HG03108 (cell line): ENCODE data around the gene MMRN1.

Experiments used
- ATAC-seq: cut with Tn5 transposase; IDR thresholded peaks from one replicate; pipeline ENCODE4 v1.9.1; 2021; ENCODE audit warnings: moderate library complexity; ENCODE audit not compliant: unreplicated experiment

MMRN1 gene

GRCh38 chr4:89894649-89895550 is at the start of gene MMRN1:
TSS of gene MMRN1 (plus strand) at chr4:89894854. CDS start at chr4:89894972, 118 bp downstream.
- ATAC-seq: peak; percentile 49

GRCh38 chr4:89847571-89848325 is 46.9 kb upstream of the MMRN1 start:
- ATAC-seq: no peak

DNA sequence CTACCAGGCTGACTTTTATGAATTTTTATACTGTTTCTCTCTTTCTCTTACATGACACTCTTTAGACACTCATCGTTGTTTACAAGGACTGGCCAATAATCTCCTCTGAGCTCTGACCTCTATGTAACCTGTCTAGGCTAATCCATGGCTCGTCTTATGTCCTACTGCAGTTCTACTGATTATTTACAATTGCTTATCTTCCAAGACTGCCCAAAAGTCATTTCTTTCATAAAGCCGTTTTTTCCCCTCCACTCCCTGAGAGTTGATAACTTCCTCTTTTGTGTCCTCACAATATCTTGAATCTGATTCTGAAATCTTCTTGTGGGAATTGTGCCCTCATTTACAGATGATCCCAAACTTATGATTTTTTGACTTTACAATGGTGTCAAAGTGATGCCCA is 39.4 kb upstream of the MMRN1 start:
- ATAC-seq: no peak

DNA sequence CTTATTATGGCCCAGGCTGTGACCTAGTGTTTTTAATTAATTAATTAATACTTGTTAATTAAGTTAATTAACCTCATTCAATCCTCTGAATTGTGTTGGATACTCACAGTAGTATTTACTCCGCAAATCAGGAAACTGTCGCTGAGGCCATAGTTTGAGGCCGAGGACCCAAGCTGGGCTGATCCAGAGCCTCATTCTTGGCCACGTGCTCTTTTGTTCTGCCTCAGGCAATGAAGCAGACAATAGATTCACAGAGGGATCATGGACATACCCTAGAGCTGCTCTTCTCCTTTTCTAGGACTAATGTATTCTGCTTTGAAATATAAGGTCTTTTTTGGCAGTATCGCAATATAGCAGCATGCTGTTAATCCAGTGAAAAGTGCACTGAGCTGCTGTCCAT is 33.7 kb upstream of the MMRN1 start:
- ATAC-seq: no peak

GRCh38 chr4:89863533-89863932 is 31.1 kb upstream of the MMRN1 start:
- no peak for ATAC-seq

DNA sequence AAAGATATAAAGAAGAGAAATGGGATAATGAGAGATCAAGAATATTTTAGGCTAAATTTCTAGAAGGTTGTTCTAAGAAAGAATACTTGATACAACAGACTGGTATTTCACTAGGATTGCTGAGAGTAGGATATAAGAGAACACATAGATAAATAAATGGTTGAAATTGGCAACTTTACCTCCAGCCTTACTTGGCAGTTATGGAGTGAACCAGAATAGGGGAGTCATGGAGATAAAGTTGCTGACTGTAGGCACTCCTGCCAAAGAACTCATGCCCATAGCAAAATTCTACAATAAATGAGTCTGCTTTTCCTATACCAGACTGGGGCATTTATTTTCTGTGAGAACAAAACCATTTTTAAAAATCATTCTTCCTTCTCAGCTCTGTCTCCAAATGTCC is 26.4 kb upstream of the MMRN1 start:
- no peak for ATAC-seq

GRCh38 chr4:89868999-89869589 is 25.6 kb upstream of the MMRN1 start:
- no peak for ATAC-seq

GRCh38 chr4:89871211-89871610 is 23.4 kb upstream of the MMRN1 start:
- ATAC-seq: no peak

DNA sequence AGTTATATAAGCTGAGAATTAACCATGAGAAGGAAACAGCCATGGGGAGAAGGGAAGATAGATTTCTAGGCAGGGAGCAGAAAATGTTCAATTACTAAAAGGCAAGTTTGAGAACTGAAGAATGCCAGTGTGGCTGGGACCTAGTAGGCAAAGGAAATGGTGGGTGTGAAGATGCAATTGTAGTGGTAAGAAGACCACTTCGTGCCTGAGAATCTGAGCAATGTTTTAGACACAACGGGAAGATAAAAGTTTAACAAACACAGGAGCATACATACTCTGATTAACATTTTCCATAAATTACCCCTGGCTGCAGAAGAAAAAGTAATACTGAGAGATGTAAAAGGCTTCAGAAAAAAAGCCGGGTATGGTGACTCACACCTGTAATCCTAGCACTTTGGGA is 18.1 kb upstream of the MMRN1 start:
- no peak for ATAC-seq

DNA sequence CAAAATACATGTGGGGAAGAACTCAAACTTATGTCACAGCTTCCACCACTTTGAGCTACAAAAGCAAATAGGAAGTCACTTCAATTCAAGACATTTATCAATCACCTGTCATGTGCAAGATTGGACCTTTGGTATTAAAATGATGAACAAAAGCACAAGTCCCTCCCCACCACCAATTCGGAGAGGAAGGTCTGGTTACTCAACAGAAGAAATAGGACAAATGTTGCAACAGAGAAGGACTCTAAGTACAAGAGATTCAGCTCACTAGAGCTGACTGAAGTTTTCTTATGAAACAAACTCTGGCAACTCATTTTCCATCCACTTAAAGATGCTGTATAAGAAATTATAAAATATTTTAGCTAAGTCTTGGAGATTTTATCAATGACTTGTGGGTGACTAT is 16.0 kb upstream of the MMRN1 start:
- no peak for ATAC-seq

- no peak for ATAC-seq
Observed at GRCh38 chr4:89879215-89879614, 15.4 kb upstream of the MMRN1 start.

- ATAC-seq: no peak
Observed at GRCh38 chr4:89889289-89889688, 5.4 kb upstream of the MMRN1 start.

GRCh38 chr4:89897867-89898266 is 3.2 kb downstream of the MMRN1 start:
- ATAC-seq: no peak

GRCh38 chr4:89898304-89898716 is 3.7 kb downstream of the MMRN1 start:
- peak; percentile 51 for ATAC-seq

- no peak for ATAC-seq
Observed at GRCh38 chr4:89899152-89899551, 4.5 kb downstream of the MMRN1 start.

DNA sequence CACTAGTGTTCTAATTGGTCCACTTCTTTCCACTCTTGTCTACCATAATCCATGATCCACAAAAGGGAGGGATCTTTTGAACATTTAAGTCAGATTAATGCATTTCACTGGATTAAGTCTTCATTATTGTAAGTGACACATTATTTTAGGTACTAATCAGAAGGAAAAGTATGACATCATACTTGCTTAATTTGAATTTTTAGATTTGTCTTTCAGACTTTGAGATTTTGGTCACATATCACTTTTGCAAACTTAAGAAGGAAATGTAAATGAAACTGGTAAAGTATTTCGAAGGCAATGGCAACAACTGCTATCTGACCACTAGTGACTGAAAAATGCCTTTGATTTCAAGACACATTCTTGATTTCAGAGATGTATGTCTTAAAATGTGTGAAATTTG is 5.2 kb downstream of the MMRN1 start:
- no peak for ATAC-seq

- peak; percentile 60 for ATAC-seq
Observed at GRCh38 chr4:89901808-89902431, 7.3 kb downstream of the MMRN1 start.

DNA sequence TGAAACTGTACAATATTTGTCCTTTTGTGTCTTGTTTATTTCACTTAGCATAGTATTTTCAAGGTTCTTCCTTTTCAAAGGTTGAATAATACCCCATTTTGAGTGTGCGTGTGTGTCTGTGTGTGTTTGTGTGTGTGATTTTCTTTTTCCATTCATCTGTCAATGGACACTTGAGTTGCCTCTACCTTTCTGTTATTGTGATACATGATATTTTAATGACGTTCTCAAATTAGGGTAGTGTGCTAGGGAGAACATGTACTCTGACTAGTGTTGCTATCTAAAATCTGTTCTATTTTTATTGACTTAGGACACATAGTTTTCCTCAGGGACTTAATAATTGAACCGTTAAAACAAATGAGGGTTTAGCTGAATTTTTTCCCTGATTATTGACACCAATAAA is 9.9 kb downstream of the MMRN1 start:
- no peak for ATAC-seq

DNA sequence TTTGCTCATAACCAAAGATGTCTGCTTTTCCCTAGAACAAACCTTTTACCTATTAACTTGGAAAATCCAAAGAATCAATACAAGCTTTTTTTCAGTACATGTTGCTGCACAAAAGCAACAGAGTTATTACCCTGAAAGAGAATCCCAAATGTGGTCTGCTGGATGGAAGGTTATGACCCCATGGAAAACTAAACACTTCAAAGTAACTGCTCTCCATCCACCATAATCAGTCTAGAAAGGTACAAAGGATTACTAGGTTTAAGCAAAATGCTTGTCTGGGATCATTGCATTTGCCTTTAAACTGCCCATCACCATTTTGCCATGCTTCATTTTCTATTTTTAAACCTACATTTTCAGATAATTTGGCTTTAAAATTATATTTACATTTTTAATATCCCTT is 11.7 kb downstream of the MMRN1 start:
- no peak for ATAC-seq

- no peak for ATAC-seq
Observed at GRCh38 chr4:89906777-89907521, 12.3 kb downstream of the MMRN1 start.

- ATAC-seq: no peak
Observed at GRCh38 chr4:89909889-89910288, 15.2 kb downstream of the MMRN1 start.
